HepG2 (cell line): ENCODE results near the gene RASIP1. TPM values are rescaled to one million over a fixed set of nuclear protein-coding genes. Genes with fewer than 3 reads are reported as not detected.
A peak's percentile ranks its signal among the peaks of the same experiment; 100 is the strongest.

Source experiments
- ARID5B ChIP-seq: IDR thresholded peaks from 2 replicates; pipeline ENCODE4 v1.4.0; 2020; ENCODE audit warnings: mild to moderate bottlenecking, missing genetic modification reagents
- ARNT2 ChIP-seq: sonication (generic); formaldehyde crosslinking; IDR thresholded peaks from 2 replicates; pipeline ENCODE4 v1.8.0; 2022; ENCODE audit warnings: mild to moderate bottlenecking, low read depth, missing genetic modification reagents, moderate library complexity
- ATF7-NPFF ChIP-seq: sonication (generic); formaldehyde crosslinking; IDR thresholded peaks from 2 replicates; pipeline ENCODE4 v1.8.1; 2023; ENCODE audit warnings: mild to moderate bottlenecking, low read depth, missing genetic modification reagents, moderate library complexity
- CCDC6 ChIP-seq: sonication (generic); formaldehyde crosslinking; IDR thresholded peaks from 2 replicates; pipeline ENCODE4 v1.8.1; 2022; ENCODE audit warnings: mild to moderate bottlenecking, missing genetic modification reagents, moderate library complexity
- KDM5B ChIP-seq: sonication (generic); formaldehyde crosslinking; IDR thresholded peaks from 2 replicates; pipeline ENCODE4 v1.4.0; 2020; ENCODE audit warnings: missing genetic modification reagents, mild to moderate bottlenecking, borderline replicate concordance
- NR1H2 ChIP-seq: sonication (generic); formaldehyde crosslinking; IDR thresholded peaks from 2 replicates; pipeline ENCODE4 v1.8.1; 2022; ENCODE audit warnings: low read depth, missing genetic modification reagents, borderline replicate concordance
- PATZ1 ChIP-seq: sonication (generic); formaldehyde crosslinking; IDR thresholded peaks from 2 replicates; pipeline ENCODE4 v1.4.0; 2020; ENCODE audit warnings: missing genetic modification reagents
- SP5 ChIP-seq: IDR thresholded peaks from 2 replicates; pipeline ENCODE4 v1.6.1; 2016; ENCODE audit warnings: low read depth, borderline replicate concordance
- TFDP2 ChIP-seq: sonication (generic); formaldehyde crosslinking; IDR thresholded peaks from 2 replicates; pipeline ENCODE4 v1.4.0; 2020; ENCODE audit warnings: missing genetic modification reagents
- U2AF1 ChIP-seq: fragments of 200-400 bp; formaldehyde crosslinking; optimal IDR thresholded peaks from 2 replicates; pipeline ENCODE3; 2017; ENCODE audit warnings: mild to moderate bottlenecking, low read depth, low read length
- ZFP36L1 ChIP-seq: sonication (generic); formaldehyde crosslinking; IDR thresholded peaks from 2 replicates; pipeline ENCODE4 v1.8.0; 2022; ENCODE audit warnings: mild to moderate bottlenecking, missing genetic modification reagents, moderate library complexity
- ZNF20 ChIP-seq: sonication (generic); formaldehyde crosslinking; IDR thresholded peaks from 2 replicates; pipeline ENCODE4 v1.4.0; 2020; ENCODE audit warnings: mild to moderate bottlenecking, moderate library complexity, missing genetic modification reagents
- ZNF563 ChIP-seq: sonication (generic); formaldehyde crosslinking; IDR thresholded peaks from 2 replicates; pipeline ENCODE4 v1.8.0; 2022; ENCODE audit warnings: mild to moderate bottlenecking, moderate library complexity, missing genetic modification reagents
- ZNF577 ChIP-seq: sonication (generic); formaldehyde crosslinking; IDR thresholded peaks from 2 replicates; pipeline ENCODE4 v1.4.0; 2020; ENCODE audit warnings: mild to moderate bottlenecking, low read depth, missing genetic modification reagents, borderline replicate concordance
- ZNF652 ChIP-seq: IDR thresholded peaks from 2 replicates; pipeline ENCODE4 v1.6.1; 2016; ENCODE audit warnings: low read depth, borderline replicate concordance
- ZNF691 ChIP-seq: sonication (generic); formaldehyde crosslinking; IDR thresholded peaks from 2 replicates; pipeline ENCODE4 v1.4.0; 2020; ENCODE audit warnings: missing genetic modification reagents, low read depth, mild to moderate bottlenecking, borderline replicate concordance
- ZUFSP ChIP-seq: sonication (generic); formaldehyde crosslinking; IDR thresholded peaks from 2 replicates; pipeline ENCODE4 v1.9.0; 2021; ENCODE audit warnings: missing genetic modification reagents, mild to moderate bottlenecking, borderline replicate concordance
- polyA plus RNA-seq, 8 experiments: library from polyadenylated mRNA; depleted of rRNA in 3 of 8; stranded (reverse) in 7 of 8; unstranded in 1 of 8; fragments of >200 nt; fragmentation: Illumina TruSeq in 4 of 8; extraction: Trizol in 4 of 8; gene quantifications; 2 replicates each; pipeline versions ENCODE4 v1.2.1 to v1.2.3, GENCODE V29; 2011 to 2016; ENCODE audit warnings: low read depth in 4 of 8, missing spikeins in 1 of 8, mixed read lengths in 1 of 8; ENCODE audit not compliant: insufficient read depth in 1 of 8
- total RNA-seq, 5 experiments: library from RNA; depleted of rRNA; stranded (reverse); fragments of >200 nt; fragmentation: Illumina TruSeq; extraction: Trizol; gene quantifications; 2 replicates each; pipeline ENCODE4 v1.2.3, GENCODE V29; 2016; ENCODE audit warnings: low read depth in 1 of 5

The RASIP1 gene
- total and polyA plus RNA-seq, 2 of the 13 experiments (the other 11 are each of a cell fraction or from before 2014, with no cell fraction given): 0.44 to 0.58 TPM

GRCh38 chr19:48695743-48696352, 44.6 kb downstream of the RASIP1 start, which contains the start of gene FUT2 (continued):
- no peak for TF ChIP-seq ARID5B (CRISPR knock-in tag)
- no peak for TF ChIP-seq ZNF577
- TF ChIP-seq CCDC6 (CRISPR knock-in tag): no peak
- no peak for TF ChIP-seq ZNF652 (CRISPR knock-in tag)
- TF ChIP-seq ZNF691 (CRISPR knock-in tag): no peak
- no peak for TF ChIP-seq TFDP2 (CRISPR knock-in tag)
- no peak for TF ChIP-seq U2AF1
- TF ChIP-seq NR1H2 (CRISPR knock-in tag): no peak
- TF ChIP-seq ATF7-NPFF (CRISPR knock-in tag): no peak
- TF ChIP-seq SP5 (CRISPR knock-in tag): peak; percentile 34; the same call in 1 of the 2 replicates
- TF ChIP-seq ARNT2 (CRISPR knock-in tag): no peak
- TF ChIP-seq KDM5B (CRISPR knock-in tag): peak; percentile 68; the same call in 1 of the 2 replicates
- no peak for TF ChIP-seq ZFP36L1 (CRISPR knock-in tag)
- no peak for TF ChIP-seq ZUFSP (CRISPR knock-in tag)
- TF ChIP-seq ZNF563 (CRISPR knock-in tag): no peak
- TF ChIP-seq PATZ1 (CRISPR knock-in tag): peak; percentile 50; the same call in 1 of the 2 replicates
- TF ChIP-seq ZNF20 (CRISPR knock-in tag): no peak
